Non-pigmented ciliary epithelial cell (primary cell): ENCODE measurements around the gene SYNPR.
A peak's percentile ranks its signal among the peaks of the same experiment; 100 is the strongest.
"Not testable (repeated sequence)": the region's sequence is repeated elsewhere in the genome, so short reads cannot be mapped to it uniquely, and the experiment has no call there.

Source experiments
- DNase-seq: peaks from one replicate; pipeline ENCODE4 v3.0.0-alpha.2; 2010; ENCODE audit warnings: low read depth

Gene SYNPR

DNA sequence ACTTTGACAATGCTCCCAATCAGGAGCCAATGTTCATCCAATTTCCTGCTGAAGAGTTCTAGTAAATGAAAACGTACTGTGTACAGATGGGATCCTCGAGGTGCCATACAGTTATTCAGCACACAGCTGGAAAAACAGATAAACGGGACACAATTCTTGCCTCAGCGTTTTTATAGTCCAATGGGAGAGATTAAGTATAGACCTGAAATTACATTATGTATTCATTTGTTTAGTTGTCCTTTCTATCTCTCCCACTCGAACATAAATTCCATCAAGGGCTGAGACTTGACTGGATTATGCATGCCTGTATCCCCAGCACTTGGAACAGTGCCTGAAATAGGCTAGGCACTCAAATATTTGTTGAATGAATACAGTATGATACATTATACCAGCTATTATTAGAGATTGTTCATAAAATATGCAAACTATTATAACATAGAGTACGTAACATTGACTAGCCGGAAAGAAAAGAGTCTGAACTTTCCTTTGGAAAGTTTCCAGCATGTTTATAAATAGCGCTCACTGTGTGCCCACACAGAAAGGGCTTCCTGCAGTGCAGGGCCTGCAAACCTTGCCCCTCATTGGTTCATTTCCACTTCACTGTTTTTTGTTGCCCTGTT lies 346.9 kb downstream of the SYNPR start:
- peak; percentile 84 for DNase-seq

- no peak for DNase-seq
Observed at GRCh38 chr3:63631670-63632069, 353.6 kb downstream of the SYNPR start.

DNA sequence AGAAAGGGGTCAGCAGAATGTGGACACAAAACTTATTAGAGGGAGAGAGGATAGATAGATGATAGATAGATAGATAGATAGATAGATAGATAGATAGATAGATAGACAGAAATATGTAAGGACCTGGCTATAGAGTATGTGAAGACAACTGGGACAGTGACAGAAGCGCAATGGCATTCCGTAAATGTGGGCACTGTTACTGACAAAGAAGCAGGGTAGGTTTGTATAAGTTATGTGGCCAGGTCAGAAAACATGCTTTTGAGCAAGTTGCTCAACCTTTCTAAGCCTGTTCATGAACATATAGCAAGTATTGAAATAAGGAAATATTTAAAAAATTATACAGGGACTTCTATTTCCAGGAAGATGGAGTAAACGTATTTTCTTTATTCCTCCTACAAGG lies 357.1 kb downstream of the SYNPR start:
- DNase-seq, result no peak

DNA sequence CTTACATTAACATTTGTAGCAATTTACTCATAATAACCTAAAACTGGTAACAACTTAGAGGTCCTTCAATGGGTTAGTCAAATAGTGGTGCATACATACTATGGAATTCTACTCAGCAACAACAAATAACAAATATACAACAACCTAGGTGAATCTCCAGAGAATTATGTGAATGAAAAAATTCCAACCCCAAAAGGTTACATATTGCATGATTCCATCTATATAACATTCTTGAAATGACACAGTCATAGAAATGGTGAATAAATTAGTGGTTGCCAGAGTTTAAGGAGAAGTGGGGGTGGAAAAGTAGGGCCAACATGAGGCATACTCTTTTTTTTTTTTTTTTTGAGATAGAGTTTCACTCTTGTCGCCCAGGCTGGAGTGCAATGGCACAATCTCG lies 361.7 kb downstream of the SYNPR start:
- DNase-seq, result no peak

GRCh38 chr3:63642488-63642887 lies 364.4 kb downstream of the SYNPR start:
- no peak for DNase-seq

DNA sequence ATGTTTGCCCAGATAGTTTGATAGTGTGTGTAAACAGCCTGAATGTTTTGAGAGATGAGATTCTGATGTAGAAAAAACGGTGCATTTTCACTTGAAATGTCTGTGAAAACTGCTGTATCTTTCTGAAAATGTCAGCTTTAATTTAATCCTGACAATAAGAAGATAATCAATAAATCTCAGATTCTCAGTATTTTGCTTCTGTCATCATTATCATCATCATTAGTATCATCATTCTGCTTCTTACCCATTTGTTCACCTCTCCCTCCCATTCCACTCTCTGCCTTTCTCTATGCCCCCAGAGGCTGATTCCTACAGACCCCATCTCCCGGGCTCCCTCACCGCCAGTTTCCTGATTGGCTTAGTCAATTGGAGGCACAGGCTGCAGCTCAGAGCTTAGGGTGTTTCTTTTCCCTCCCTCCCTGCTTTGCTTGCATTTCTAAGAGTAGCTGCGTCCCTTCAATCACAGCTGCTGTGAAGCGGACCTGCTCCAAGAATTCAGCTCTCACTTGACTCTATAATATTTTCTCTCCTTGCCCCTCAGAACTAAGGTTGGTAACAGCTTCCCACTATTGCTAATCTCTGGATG lies 366.2 kb downstream of the SYNPR start:
- no peak for DNase-seq

- not testable (repeated sequence) for DNase-seq
Observed at GRCh38 chr3:63644928-63645781, 367.0 kb downstream of the SYNPR start.

GRCh38 chr3:63652066-63652725 lies 374.1 kb downstream of the SYNPR start, which contains the start of gene SNTN:
SNTN (plus strand) TSS chr3:63652675; CDS start chr3:63652688, 13 bp downstream.
- DNase-seq, result no peak

GRCh38 chr3:63654211-63654610 lies 376.1 kb downstream of the SYNPR start:
- peak; percentile 34 for DNase-seq

GRCh38 chr3:63654931-63655330 lies 376.8 kb downstream of the SYNPR start:
- peak; percentile 11 for DNase-seq

- peak; percentile 80 for DNase-seq
Observed at GRCh38 chr3:63655519-63655918, 377.4 kb downstream of the SYNPR start.

DNA sequence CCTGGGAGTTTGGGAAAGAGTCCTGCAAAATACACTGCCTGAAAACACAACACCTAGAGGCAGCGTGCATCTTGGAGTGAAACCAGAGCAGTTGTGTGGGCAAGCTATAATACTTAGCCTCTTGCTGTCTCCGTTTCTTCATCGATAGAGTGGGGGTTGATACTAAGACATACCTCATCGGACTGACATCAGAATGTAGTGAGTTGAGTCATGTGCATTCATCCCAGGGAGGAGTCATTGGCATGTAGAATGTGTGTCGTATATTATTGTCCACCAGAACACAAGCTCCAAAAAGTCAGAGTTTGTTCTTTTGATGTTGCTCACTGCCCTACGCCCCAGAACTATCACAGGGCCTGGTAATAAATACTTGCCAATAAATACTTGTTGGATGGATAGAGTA lies 378.7 kb downstream of the SYNPR start:
- DNase-seq, result peak; percentile 77

GRCh38 chr3:63661242-63661641 lies 383.1 kb downstream of the SYNPR start:
- no peak for DNase-seq

DNA sequence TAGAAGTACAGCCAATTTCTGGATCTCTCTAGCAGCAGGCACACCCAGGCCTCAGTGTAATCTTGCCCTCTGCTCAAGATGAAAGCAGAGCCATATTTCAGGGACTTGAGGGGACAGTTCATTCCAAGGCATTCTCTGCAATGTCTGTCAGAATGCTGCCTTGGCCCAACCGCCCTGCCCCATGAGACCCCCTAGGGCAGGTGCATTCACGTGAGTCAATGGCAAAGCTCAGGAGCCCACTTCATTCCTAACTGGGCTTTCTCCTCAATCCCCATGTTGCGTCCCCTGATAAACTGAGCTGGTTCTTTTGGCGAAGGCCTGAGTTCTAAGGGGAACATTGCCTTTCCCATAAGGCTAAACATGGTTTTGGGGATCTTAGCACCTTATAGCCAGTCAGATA lies 383.9 kb downstream of the SYNPR start:
- DNase-seq, result no peak

DNA sequence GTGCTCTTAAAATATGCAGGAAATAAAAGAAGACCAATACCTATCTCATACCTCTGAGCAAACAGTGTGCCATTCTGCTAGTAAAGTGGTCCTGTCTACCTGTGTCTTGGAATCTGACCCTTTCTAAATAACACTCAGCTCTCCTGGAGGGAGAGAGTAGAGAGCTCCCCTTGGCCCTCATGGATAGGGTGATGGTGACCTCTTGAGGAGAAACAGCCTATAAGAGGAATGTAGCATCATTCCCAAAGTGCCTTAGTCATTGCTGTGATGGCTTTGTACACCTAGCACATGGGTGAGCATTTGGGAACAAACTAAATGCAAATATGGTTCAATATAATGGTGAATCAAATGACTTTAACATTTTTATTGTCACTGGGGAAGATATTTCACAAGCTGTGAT lies 384.4 kb downstream of the SYNPR start:
- DNase-seq, result no peak
